NCI-H2107 treated with DMSO at 0.1 percent for 48 hours (cell line): Measurements from ENCODE around the gene PDE8A.
"Not testable (repeated sequence)": the region's sequence is repeated elsewhere in the genome, so short reads cannot be mapped to it uniquely, and the experiment has no call there.

Experiments used
- DNase-seq: peaks from one replicate; lab custom pipeline; 2025; ENCODE audit not compliant: unreplicated experiment; lab: John Stamatoyannopoulos, UW

The PDE8A gene

DNA sequence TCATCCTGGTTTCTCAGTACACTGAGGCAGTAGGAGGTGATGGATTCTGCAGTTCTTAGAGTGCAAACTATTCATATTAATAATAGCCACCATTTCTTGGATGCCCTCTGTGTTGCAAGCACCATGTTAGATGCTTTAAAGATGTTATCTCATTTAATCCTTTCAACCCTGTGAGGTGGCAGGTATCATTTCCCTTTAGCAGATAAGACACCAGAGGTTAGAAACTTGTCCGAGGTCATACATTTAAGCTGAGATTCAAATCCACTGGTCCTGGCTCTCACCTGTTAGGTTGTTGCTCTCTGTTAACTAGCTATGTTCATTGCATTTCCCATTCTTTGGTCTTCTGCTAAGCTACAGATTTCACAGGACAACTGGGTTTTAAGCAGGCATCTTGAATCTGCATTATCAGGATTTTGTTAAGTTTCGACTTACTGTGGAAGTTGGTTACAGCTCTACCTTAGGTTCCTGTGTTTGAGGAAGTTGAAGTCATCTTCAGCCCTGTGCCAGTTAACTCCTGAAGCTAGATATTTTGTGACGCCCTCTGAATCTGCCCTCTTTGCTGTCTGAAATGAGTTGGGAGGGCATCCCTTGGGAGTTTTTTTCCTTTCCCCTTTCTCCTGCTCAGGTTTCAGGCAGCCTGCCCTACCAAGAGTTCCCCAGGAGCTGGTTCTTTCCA, 6.4 kb downstream of the PDE8A start:
- DNase-seq = no peak

DNA sequence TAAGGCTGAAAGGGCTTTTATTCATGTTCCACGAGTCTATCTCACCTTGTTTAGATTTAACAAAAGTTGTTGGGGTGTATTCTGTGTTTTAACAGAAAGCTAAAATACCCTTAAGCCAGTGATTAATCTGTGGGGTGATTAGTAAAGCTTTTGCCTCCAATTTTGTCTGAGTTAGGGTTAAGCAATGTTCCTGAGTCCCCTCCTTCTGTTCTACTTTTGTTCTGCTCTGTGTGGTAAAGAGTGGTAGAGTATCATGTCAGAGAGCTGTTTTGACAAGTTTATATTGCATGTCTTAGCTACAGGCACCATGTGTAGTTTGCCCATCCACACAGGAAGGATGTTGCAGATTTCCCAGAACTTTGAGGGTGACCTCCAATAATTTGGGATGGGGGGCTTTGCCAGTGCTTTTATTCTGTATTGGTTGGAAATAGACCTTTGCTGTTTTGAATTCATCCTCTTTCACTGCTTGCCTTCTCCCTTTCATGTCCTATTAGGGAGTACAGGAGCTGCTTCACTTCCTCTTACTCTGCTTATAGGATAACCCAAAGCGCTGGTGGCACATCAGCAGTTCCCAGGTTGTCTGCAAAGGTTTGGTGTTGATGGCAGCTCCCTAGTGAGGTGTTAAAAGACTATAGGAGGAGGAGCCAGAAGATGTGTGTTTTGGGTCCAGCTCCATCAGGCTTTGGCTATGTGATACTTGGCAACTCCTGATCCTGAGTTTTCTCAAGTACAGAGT, 7.4 kb downstream of the PDE8A start:
- no peak for DNase-seq

DNA sequence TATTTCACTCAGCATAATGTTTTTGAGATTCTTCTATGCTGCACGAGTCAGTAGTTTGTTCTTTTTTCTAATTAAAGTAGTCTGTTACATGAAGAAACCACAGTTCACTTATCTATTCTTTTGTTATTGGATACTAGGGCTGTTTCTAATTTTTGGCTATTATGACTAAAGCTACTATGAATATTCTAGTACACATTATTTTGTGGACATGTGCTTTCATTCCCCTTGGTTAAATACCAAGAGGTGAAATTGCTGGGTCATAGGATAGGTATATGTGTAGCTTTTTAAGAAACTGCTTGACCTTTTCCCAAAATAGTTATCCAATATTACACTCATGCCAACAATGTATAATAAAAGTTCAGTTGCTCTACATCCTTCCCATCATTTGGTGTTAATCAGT, 8.9 kb downstream of the PDE8A start:
- DNase-seq = no peak

GRCh38 chr15:84991014-84991712, 9.5 kb downstream of the PDE8A start:
- no peak for DNase-seq

DNA sequence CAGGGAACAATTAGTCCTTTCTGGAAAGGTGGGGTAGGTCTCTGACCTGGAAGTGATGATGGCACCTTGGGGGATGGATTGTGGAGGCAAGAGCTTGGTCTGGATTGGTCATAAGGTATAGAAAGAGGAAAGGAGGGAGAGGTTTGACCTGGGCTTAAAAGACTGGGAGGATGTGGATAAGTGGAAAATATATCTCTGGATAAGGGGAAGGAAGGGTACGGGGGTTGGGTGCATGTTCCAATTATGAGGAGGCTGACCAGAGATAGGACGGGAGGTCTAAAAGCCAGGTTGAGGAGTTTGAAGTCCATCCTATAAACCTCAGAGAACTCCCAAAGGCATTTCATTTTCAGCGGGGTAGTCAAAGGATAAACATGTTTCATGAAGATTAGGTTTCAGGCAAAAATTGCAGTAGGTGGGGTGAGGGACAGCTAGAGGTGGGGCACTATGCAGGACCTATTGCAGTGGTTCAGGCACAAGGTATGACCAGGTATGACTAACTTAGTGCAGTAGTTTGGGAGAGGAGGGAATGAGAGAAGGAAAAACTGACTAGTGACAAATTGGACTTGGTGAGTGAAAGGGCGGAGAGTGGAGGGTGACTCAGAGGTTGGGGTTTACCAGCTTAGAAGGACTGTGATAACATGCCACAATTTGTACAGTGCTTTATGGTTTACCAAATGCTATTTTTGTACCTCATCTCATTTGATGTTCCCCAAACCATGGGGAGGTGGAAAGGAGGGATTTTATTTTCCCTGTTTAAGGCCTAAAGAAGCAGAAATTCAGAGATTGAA, 10.7 kb downstream of the PDE8A start:
- DNase-seq = no peak

- no peak for DNase-seq
Observed at GRCh38 chr15:84996055-84996454, 14.4 kb downstream of the PDE8A start.

DNA sequence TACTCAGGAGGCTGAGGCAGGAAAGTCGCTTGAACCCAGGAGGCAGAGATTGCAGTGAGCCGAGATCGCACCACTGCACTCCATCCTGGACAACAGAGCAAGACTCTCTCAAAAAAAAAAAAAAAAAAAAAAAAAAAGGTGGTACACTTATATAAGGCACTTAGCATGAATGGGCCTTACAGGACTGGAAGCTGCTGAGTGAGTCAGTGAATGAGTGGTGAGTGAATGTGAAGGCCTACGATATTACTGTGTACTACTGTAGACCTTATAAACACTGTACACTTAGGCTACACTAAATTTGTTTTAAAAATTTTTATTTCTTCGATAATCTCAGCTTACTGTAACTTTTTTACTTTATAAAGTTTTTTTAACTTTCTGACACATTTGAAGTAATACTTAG, 15.1 kb downstream of the PDE8A start:
- DNase-seq = not testable (repeated sequence)

DNA sequence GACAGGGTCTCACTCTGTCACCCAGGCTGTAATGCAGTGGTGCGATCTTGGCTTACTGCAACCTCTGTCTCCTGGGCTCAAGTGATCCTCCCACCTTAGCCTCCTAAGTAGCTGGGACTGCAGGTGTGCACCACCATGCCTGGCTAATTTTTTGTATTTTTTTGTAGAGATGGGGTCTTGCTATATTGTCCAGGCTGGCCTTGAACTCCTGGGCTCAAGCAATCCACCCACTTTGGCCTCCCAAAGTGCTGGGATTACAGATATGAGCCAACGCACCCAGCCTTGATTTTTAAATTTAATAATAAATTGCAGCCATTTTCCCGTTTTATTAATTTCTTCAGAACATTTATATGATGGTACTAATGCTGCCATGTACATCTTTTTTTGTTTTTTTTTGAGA, 15.6 kb downstream of the PDE8A start:
- not testable (repeated sequence) for DNase-seq

GRCh38 chr15:85000189-85000864, 18.7 kb downstream of the PDE8A start:
- DNase-seq = no peak

DNA sequence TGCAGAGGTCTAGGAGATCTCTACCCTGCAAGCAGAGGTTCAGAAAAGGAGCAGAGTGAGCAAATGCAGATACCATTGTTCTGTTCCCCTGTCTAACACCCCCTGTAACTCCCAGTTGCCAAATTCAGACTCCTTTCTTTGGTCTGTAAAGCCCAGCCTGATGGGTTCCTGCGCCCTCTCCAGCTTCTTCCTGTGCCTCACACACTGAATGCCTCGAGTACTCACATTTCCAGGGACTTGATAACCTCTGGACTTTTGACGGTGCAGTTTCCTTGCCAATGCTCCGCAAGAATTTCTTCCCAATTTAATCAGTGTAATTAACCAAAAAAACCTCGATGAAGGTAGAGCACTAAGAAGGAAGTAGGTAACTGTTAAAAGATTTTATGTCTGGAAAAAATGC, 19.3 kb downstream of the PDE8A start:
- no peak for DNase-seq

- no peak for DNase-seq
Observed at GRCh38 chr15:85002517-85002916, 20.9 kb downstream of the PDE8A start.

DNA sequence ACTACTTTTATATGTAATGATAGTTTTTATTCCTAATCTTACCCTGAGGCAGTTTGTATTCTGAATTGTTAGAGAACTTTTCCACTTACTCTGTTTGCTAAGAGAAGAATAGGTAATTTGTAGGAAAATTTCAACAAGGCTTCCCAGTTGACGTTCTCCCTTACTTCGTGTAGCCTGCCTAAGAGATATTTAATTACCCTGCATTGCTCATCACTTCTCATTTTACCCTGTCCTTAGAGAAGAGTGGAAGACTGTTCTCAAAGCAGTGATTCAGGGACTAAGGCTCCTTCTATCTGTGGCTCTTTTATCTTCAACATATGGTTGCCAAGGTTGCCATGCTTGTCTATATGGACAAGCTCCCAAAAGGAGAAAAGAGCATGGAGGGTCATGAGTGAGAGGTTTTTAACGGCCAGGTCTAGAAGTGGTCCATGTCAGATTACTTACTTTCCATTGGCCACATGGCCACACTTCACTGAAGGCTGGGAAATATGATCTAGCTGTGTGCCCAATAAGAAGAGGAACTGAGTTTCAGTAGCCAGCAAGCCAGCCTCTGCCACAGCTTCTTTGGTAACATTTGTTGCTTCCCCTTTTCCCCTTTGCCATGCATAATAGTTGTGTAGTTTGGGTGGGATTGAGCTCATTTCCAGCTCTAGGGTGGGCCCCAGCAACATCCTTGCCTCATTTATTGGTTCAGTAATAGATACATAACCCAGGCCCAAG, 22.1 kb downstream of the PDE8A start:
- DNase-seq = no peak

DNA sequence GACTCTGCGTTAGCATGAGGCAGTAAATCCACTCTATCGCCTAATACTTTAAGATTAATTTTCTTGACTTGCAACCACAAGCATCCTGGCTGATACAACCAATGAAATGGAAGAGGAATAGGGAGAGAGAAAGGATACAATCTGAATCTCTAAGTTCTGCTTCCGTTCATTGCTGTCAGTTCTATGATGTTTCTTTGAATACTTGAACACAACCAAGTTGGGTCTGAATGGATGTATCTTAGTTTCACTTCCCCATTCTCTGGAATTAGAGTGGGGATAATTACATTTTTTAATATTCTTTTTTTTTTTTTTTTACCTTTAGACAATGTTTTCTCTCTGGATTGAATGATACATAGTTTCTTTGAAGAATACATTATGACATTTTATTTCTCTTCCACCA, 22.9 kb downstream of the PDE8A start:
- no peak for DNase-seq

DNA sequence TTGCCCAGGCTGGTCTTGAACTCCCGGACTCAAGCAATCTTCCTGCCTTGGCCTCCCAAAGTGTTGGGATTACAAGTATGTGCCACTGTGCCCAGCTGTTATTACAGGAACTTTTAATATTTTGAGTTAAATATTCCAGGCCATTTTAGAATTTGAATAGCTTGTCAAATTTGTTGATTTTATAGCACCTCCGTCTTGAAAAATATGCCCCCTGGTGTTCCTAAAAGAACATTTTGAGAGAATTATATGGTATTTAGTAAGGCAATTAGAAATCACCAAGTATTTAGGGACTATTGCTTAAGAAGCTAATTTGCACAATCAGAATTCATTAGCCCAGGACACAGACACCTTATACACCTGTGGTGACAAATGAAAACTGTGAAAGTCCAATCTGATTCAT, 23.7 kb downstream of the PDE8A start:
- DNase-seq = no peak

DNA sequence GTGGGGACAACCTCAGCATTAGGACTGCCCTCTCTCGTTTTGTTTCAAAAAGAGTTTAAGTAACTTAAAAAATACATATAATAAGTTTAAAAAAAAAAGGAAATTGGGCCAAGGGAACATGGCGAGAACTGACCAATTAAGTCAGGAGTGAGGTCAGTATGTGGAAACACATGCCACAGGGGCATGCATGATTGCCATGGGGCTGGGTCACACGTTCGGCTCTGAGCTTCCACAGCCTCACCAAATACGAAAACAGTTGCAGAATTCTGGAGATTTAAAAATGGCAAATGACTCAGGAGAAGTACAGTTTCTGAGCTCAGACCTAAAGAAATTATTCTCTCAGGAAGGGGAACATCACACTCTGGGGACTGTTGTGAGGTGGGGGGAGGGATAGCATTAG, 24.1 kb downstream of the PDE8A start:
- DNase-seq = no peak

DNA sequence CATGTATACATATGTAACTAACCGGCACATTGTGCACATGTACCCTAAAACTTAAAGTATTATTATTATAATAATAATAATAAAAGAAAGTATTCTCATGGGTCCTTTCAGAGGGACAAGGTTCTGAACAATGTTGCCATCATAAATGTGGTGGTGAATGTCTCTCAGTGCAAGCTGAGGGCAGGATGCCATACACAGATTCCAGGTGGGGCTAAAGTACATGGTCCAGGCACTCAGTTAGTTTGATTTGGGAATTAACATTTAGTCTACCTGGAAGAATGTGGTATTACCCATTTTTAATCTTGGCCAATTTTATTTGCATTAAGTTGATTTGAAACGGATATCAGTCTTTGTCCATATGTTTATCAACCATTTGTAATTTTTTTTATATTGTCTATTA, 24.5 kb downstream of the PDE8A start:
- DNase-seq = no peak

DNA sequence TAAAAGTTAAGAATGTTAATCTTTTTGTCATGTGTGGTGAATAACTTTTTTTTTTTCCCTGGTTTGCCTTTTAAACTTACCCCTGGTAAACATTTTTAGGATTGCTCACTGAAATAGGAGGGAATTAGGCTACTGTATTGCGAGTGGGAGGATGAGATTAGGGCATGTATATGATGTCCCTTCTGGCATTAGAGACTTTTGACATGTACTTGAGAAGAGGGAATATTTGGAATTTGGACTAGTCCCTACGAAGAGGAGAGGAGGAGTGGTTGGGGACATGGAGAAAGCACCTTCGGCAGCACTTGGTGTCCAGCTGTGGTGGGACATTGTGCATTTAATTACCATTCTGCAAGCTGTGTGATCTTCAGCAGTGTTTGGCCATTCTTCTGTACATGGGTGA, 25.0 kb downstream of the PDE8A start:
- DNase-seq = no peak

DNA sequence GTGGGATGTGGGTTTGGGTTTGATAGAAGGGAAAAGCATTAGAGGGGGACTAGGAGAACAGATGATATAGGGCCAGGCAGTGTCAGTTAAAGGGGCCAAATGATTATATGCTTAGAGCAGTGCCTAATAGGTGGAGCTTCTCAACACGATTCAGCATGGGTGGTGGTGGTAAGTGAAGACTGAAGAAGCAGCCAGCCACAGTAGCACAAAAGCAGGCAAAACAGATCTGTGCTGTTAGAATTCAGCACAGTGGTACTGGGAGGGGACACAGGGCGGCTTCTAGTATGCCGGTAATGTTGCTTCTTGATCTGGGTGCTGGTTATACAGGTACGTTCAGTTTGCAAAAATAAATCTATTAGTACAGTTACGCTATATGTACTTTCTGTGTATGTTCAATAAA, 25.5 kb downstream of the PDE8A start:
- DNase-seq = no peak

DNA sequence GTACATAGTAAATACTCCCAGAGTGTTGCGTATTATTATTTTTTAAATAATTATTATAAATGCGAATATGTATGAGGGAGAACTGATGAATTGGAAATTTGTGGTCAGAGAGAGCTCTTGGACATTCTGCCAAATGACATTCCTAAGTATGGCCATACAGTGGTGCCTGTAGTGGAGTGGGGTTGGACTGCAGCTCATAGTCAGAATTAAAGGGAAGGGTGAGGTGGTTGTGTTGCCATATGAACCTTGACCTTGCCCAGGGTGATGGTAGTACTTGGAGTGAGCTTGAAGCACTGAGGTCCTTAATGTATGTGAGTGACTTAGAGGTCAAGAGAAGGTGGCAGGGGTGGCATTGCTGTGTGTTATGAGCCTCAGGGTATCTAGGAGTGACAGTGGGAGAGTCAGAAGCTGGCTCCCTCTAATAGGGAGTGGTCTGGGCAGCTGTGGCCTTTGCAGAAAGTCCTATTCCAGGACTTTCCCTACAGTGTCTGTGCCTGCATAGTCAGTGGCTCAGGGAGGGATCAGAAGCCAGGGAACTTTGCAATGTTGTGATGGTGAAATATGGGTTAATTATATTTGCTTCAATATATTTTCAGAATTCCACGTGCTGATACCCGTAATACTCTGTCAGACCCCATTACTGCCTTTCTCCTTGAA, 26.2 kb downstream of the PDE8A start:
- DNase-seq = no peak
